GM20000 (cell line): ENCODE data around the gene RHOC.
"Not testable (repeated sequence)": the region's sequence is repeated elsewhere in the genome, so short reads cannot be mapped to it uniquely, and the experiment has no call there.

Source experiments
- DNase-seq: peaks from one replicate; pipeline ENCODE4 v3.0.0; 2012; ENCODE audit warnings: low spot score
- TF ChIP-seq, protein P1 (sequence below): IDR thresholded peaks from 2 replicates; pipeline ENCODE4 v1.5.1; 2012; ENCODE audit warnings: mild to moderate bottlenecking, control low read depth; ENCODE audit errors: extremely low read depth, missing control alignments

Gene RHOC

DNA sequence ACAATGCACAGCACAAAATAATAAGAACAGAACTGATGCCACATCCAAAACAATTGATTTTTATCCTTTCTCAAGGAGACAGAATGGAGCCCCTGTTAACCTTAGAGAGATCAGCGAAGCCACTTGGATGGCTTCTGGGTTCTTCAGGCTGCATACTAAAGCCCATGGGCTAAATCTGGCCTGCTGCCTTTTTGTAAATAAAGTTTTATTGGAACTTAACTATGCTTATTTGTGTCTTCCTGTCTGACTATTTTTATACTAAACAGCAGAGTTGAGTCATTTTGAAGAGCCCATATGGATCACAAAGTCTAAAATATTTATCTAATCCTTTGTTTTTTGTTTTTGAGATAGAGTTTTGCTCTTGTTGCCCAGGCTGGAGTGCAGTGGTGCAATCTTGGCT lies 24.5 kb upstream of the RHOC start:
- TF ChIP-seq, protein P1, sequence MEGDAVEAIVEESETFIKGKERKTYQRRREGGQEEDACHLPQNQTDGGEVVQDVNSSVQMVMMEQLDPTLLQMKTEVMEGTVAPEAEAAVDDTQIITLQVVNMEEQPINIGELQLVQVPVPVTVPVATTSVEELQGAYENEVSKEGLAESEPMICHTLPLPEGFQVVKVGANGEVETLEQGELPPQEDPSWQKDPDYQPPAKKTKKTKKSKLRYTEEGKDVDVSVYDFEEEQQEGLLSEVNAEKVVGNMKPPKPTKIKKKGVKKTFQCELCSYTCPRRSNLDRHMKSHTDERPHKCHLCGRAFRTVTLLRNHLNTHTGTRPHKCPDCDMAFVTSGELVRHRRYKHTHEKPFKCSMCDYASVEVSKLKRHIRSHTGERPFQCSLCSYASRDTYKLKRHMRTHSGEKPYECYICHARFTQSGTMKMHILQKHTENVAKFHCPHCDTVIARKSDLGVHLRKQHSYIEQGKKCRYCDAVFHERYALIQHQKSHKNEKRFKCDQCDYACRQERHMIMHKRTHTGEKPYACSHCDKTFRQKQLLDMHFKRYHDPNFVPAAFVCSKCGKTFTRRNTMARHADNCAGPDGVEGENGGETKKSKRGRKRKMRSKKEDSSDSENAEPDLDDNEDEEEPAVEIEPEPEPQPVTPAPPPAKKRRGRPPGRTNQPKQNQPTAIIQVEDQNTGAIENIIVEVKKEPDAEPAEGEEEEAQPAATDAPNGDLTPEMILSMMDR = no peak
- DNase-seq = no peak

DNA sequence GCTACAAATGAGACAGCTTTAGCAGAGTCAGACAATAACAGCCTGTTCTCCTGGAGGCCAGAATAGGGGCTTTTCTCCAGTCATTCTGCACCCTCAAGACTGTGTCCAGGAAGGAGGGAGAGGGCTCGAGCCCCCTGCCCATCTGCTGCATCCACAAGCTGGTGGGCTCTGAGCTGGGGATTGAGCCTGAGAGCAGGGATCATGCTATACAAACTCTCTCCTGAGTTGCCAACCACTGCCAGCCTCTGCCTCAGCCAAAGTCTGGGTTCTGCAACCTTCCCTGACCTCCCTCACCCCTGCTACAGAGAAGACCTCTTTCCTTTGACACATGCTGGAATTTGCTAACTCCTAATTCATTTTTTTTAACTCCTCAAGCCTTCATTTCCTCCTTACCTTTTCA lies 23.0 kb upstream of the RHOC start:
- no peak for DNase-seq
- TF ChIP-seq, protein P1 = no peak

DNA sequence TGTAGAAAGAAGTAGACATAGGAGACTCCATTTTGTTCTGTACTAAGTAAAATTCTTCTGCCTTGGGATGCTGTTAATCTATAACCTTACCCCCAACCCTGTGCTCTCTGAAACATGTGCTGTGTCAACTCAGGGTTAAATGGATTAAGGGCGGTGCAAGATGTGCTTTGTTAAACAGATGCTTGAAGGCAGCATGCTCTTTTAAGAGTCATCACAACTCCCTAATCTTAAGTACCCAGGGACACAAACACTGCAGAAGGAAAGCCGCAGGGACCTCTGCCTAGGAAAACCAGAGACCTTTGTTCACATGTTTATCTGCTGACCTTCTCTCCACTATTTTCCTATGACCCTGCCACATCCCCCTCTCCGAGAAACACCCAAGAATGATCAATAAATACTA lies 22.1 kb upstream of the RHOC start:
- DNase-seq = not testable (repeated sequence)

DNA sequence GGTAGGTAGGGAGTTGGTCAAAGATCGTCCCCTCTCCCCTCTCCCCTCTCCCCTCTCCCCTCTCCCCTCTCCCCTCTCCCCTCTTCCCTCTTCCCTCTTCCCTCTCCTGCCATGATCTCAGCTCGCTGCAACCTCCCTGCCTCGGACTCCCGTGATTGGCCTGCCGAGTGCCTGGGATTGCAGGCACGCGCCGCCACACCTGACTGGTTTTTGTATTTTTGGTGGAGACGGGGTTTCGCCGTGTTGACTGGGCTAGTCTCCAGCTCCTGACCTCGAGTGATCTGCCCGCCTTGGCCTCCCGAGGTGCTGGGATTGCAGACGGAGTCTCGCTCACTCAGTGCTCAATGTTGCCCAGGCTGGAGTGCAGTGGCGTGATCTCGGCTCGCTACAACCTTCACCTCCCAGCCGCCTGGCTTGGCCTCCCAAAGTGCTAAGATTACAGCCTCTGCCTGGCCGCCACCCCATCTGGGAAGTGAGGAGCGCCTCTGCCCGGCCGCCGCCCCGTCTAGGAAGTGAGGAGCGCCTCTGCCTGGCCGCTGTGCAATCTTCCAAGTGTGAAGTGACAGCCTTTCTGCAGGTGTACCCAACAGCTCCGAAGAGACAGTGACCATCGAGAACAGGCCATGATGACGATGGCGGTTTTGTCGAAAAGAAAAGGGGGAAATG lies 21.5 kb upstream of the RHOC start:
- not testable (repeated sequence) for DNase-seq

DNA sequence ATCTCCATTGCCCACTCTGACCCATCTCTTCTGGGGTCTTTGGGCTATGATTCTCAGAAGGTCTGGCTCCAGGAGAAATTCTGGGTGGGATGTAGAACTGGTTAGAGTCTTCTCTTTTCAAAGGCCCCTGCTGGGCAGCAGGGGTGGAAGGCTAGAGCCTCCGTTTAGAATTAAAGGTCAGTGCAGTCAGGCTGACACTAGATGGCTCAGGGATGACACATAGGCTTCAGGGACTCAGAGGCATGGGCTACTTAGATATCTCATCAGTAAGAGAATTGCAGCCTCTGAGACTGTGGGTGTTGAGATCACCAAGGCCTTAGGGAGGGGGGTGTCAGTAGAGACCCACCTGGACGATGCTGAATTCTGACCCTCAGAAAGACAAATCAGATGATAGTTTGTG lies 20.8 kb upstream of the RHOC start:
- no peak for DNase-seq
- TF ChIP-seq, protein P1 = no peak

DNA sequence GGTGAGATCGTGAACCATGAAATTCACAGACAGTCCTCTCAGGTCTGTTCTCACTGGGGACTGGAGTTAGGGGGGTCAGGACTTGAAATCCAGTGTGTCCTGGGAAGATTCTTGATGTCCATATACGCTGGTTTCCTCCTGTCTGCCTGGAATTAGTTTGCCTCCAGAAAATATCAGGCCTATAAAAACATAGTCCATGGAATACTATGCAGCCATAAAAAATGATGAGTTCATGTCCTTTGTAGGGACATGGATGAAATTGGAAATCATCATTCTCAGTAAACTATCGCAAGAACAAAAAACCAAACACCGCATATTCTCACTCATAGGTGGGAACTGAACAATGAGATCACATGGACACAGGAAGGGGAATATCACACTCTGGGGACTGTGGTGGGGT lies 17.3 kb upstream of the RHOC start:
- DNase-seq = not testable (repeated sequence)

DNA sequence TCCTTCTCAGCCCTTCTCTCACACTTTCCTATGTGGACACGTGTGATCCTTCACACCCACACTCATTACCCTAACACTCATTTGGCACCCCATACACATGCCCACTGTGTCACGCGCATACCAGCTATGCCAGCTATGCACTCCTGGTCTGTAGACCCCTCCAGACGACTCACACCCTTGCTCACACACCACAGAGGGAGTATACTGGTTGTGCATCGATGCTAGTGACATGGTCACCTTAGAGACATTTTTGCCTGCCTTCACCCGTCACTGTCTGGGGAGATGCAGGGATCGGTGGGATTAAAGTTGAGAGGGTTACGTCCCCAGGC lies 16.5 kb upstream of the RHOC start:
- TF ChIP-seq, protein P1 = no peak

DNA sequence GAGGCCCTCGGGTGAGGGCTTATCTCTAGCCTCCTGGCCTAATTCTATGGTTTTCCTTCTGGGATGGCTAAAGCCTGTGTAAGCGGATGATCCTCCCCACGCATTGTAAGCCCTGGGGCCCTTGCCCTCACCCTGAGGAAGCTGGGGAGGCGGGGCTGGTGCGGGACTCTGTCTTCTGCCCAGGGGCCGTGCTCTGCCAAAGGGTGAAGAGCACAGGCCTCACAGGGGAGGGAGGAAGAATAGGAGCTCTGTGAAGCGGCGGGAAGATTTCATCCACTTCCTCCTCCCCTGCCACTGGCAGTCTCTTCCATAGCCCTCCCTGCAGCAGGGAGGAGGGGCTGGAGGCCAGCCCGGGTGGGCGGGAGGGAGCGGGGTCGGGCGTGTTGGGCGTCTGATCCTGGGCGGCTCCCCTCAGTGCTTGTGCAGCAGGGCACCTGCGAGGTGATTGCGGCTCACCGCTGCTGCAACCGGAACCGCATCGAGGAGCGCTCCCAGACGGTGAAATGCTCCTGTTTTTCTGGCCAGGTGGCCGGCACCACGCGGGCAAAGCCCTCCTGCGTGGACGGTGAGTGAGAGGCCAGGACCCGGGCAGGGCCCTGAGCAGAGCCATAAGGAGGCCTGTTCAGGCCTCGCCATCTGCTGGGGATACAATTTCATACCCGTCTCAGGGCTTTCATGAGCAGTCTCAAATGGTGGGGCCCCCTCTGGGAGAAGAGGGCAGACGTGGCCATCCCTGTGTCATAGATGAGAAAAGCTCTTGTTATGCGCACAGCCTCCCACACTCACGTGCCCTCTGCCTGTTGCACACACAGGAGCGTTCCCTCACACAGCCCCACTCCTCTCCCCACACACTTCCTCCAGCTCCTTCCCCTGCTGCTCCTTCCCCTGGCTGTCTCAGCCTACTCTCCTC lies 15.9 kb upstream of the RHOC start:
- DNase-seq = no peak
- TF ChIP-seq, protein P1 = no peak

More for the DNA sequence above, 16.5 kb upstream of the RHOC start:
- DNase-seq = no peak

DNA sequence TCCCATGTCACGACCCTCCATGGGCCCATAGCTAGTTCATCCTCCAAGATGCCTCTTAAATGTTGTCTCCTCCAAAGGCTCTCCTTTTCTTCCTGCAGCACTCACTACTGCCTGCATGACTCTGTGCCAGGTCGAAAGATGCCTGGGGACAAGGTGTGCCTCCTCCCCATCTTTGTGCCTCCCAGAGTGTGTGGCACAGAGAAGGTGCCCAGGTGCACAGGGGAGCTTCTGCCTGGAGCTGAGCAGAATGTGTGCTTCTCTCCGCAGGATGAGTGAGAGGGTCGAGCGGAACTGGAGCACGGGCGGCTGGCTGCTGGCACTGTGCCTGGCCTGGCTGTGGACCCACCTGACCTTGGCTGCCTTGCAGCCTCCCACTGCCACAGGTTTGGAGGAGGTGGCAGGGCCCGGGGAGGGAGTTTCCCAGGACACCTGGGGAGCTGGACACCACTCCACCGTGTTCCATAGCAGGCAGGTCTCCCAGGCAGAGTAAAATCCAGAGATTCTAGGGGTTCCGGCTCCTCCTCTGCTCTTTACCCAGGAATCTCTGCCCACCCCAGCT lies 15.1 kb upstream of the RHOC start:
- DNase-seq = no peak

DNA sequence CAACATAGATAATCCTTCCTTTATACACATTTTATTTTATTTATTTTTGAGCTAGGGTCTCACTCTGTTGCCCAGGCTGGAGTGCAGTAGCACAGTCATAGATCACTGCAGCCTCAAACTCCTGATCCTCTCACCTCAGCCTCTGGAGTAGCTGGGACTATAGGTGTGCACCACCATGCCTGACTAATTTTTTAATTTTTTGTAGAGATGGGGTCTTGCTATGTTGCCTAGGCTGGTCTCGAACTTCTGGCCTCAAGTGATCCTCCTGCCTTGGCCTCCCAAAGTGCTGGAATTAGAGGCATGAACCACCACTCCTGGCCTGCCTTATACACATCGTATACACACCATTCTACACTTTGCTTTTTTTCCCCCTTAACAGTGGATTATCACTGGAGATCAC lies 14.4 kb upstream of the RHOC start:
- DNase-seq = not testable (repeated sequence)

More for the DNA sequence above, 15.1 kb upstream of the RHOC start:
- TF ChIP-seq, protein P1 = no peak
